ENCODE data around the gene RASSF3. TPM values are rescaled to one million over a fixed set of nuclear protein-coding genes. Genes with fewer than 3 reads are reported as not detected.

Gene RASSF3
- total and polyA plus RNA-seq, 10 of the 15 experiments (the other 5 are each of a cell fraction or from before 2014, with no cell fraction given) = 6.9 to 62.4 (median 30.3) TPM

GRCh38 chr12:64722835-64723234, 112.5 kb downstream of the RASSF3 start:
- no peak overlapping the region for H2AFZ ChIP-seq (ENCODE audit: control insufficient read depth, low read depth, low read length)
- no peaks in the 10 kb centered on the region for H4K20me1 ChIP-seq (ENCODE audit: control insufficient read depth, insufficient read depth)
- BruUV-seq (replicated peaks) = no TSS peak
- intact Hi-C loops (cut with micrococcal nuclease; ENCODE audit: unreplicated experiment) = no loop called here
- H3K4me1 ChIP-seq (ENCODE audit: control insufficient read depth, insufficient read depth, low read length) = no peaks in the 10 kb centered on the region
- FAIRE-seq (no peak), DNase-seq (ENCODE audit: low read depth, low spot score) (no peak), ATAC-seq (no peak)
- no peak for TF ChIP-seq PAX5 (IDR thresholded peaks at IDR 0.05; ENCODE audit: borderline replicate concordance, low read depth, low read length)
- no peak for TF ChIP-seq RFX5 (IDR thresholded peaks at IDR 0.05; ENCODE audit: low read depth, low read length)
- TF ChIP-seq SIN3A (IDR thresholded peaks at IDR 0.05; ENCODE audit: low read depth, low read length) = no peak
- TF ChIP-seq BRCA1 (IDR thresholded peaks at IDR 0.05; ENCODE audit: low read depth, low read length) = no peak
- no peak for TF ChIP-seq MTA3 (IDR thresholded peaks at IDR 0.05; ENCODE audit: borderline replicate concordance, low read length)
- TF ChIP-seq LARP7 (IDR thresholded peaks at IDR 0.05) = no peak
- TF ChIP-seq EGR1 (IDR thresholded peaks at IDR 0.05; ENCODE audit: borderline replicate concordance in 1 of 2, low read depth in 2 of 2, low read length in 2 of 2) = no peak
- TF ChIP-seq ZNF274 (IDR thresholded peaks at IDR 0.05; ENCODE audit: insufficient read depth, insufficient read length) = no peak
- TF ChIP-seq REST (IDR thresholded peaks at IDR 0.05; ENCODE audit: low read depth, low read length) = no peak
- TF ChIP-seq RCOR1 (conservative IDR thresholded peaks at IDR 0.05; ENCODE audit: low read depth, low read length) = no peak
- TF ChIP-seq JUND (IDR thresholded peaks at IDR 0.05; ENCODE audit: low read depth, low read length) = no peak
- TF ChIP-seq MXI1 (IDR thresholded peaks at IDR 0.05; ENCODE audit: low read depth, low read length) = no peak
- TF ChIP-seq FOXK2 (IDR thresholded peaks at IDR 0.05) = no peak
- no peak for TF ChIP-seq TAF1 (IDR thresholded peaks at IDR 0.05; ENCODE audit: borderline replicate concordance, low read depth, low read length)
- TF ChIP-seq SMARCA5 (IDR thresholded peaks at IDR 0.05) = no peak
- TF ChIP-seq SMAD5 (IDR thresholded peaks at IDR 0.05; ENCODE audit: low read depth) = no peak
- ChIA-PET CTCF (interaction anchor here (1.2 kb wide), 1 partner anchor 73 kb away, joined by 4 read pairs; no protein-coding TSS in a partner anchor), RAD21 (ENCODE audit: unreplicated experiment) (no interaction called here), POLR2A (interaction anchor here (0.6 kb wide), 1 partner anchor 47 kb away, joined by 3 read pairs; no protein-coding TSS in a partner anchor), SMC1A (ENCODE audit: uncharacterized antibody, unreplicated experiment) (interaction anchor here (0.9 to 1.1 kb wide), 2 partner anchors 13 to 174 kb away, joined by 3 read pairs; no protein-coding TSS in a partner anchor)
- no peak overlapping the region for H3K9ac ChIP-seq (ENCODE audit: control insufficient read depth, insufficient read depth, low read length)
- H3K9me3 ChIP-seq (replicated peaks; ENCODE audit: control insufficient read depth, insufficient read depth, low read length) = no peaks in the 10 kb centered on the region
- in situ Hi-C loops (cut with MboI) = no loop called here
- no peaks in the 10 kb centered on the region for H3K27me3 ChIP-seq (replicated peaks in 1 of 2; ENCODE audit: control insufficient read depth in 2 of 2, insufficient read depth in 2 of 2, low read length in 1 of 2)
- H3K79me2 ChIP-seq (ENCODE audit: control insufficient read depth, insufficient read depth, low read length) = no peaks in the 10 kb centered on the region
- no peak overlapping the region for H3K4me3 ChIP-seq
- H3K4me2 ChIP-seq (ENCODE audit: control insufficient read depth, insufficient read depth) = no peak overlapping the region
- 94% methylated on average over 4 of the region's 4 CpGs for WGBS (ENCODE audit: insufficient coverage, insufficient replicate concordance, low lambda C conversion rate, missing lambda C conversion rate)
- H3K27ac ChIP-seq (ENCODE audit: control insufficient read depth, insufficient read depth) = no peak overlapping the region
- peaks cover 0 to 3% of the 10 kb centered on the region in 2 experiments; a peak in 1 of 4 replicates for H3K36me3 ChIP-seq (ENCODE audit: control insufficient read depth in 2 of 2, insufficient read depth in 2 of 2, low read length in 1 of 2)
